Neural cell (in vitro differentiated cells): Measurements from ENCODE around the gene NT5E. TPM values are rescaled to one million over a fixed set of nuclear protein-coding genes. Genes with fewer than 3 reads are reported as not detected.

ENCODE experiments used
- H2AFZ ChIP-seq: fragments of 200-600, 300-800 bp; sonication (generic), shearing (Covaris generic); 2 replicates; pipeline ENCODE4 v1.6.0; 2014; ENCODE audit warnings: low read depth, mild to moderate bottlenecking, antibody characterized with exemption, low read length, moderate library complexity
- H3F3A ChIP-seq: fragments of 200-600 bp; shearing (Covaris generic); 2 replicates; pipeline ENCODE4 v1.6.1; 2016; ENCODE audit warnings: mild to moderate bottlenecking, moderate library complexity, mixed read lengths, antibody characterized with exemption, low read length; ENCODE audit not compliant: insufficient read depth, poor library complexity, severe bottlenecking
- H3K27ac ChIP-seq: fragments of 200-600, 300-800 bp; sonication (generic), shearing (Covaris generic); 2 replicates; pipeline ENCODE4 v1.5.1; 2014; ENCODE audit warnings: mild to moderate bottlenecking, low read length, moderate library complexity
- H3K27me3 ChIP-seq: fragments of 300-800, 200-600 bp; sonication (generic), shearing (Covaris generic); 2 replicates; pipeline ENCODE4 v1.6.0; 2014; ENCODE audit warnings: mild to moderate bottlenecking, low read depth, low read length, moderate library complexity; ENCODE audit not compliant: insufficient read depth
- H3K36me3 ChIP-seq: fragments of 300-800, 200-600 bp; sonication (generic), shearing (Covaris generic); 2 replicates; pipeline ENCODE4 v1.5.1; 2014; ENCODE audit warnings: mild to moderate bottlenecking, antibody characterized with exemption, low read length, moderate library complexity; ENCODE audit not compliant: insufficient read depth
- H3K4me2 ChIP-seq: fragments of 300-800, 200-600 bp; sonication (generic), shearing (Covaris generic); 2 replicates; pipeline ENCODE4 v1.6.0; 2014; ENCODE audit warnings: mild to moderate bottlenecking, low read length
- H3K4me3 ChIP-seq: fragments of 300-800, 200-600 bp; sonication (generic), shearing (Covaris generic); 2 replicates; pipeline ENCODE4 v1.5.1; 2014; ENCODE audit warnings: mild to moderate bottlenecking, low read length, moderate library complexity
- H3K79me2 ChIP-seq: fragments of 200-600 bp; shearing (Covaris generic); replicated peaks from 2 replicates; pipeline ENCODE4 v1.6.0; 2014; ENCODE audit warnings: mild to moderate bottlenecking, low read length, moderate library complexity; ENCODE audit not compliant: insufficient read depth
- H3K9ac ChIP-seq: fragments of 300-800, 200-600 bp; sonication (generic), shearing (Covaris generic); 2 replicates; pipeline ENCODE4 v1.6.1; 2016; ENCODE audit warnings: mild to moderate bottlenecking, low read length, mixed read lengths
- H3K9me2 ChIP-seq: fragments of 200-600 bp; shearing (Covaris generic); 2 replicates; pipeline ENCODE4 v1.6.1; 2016; ENCODE audit warnings: mild to moderate bottlenecking, low read length, mixed read lengths; ENCODE audit not compliant: insufficient read depth
- H3K9me3 ChIP-seq: fragments of 200-600, 300-800 bp; sonication (generic), shearing (Covaris generic); 2 replicates; pipeline ENCODE4 v1.6.1; 2016; ENCODE audit warnings: mild to moderate bottlenecking, mixed run types, low read length, moderate library complexity, mixed read lengths
- H4K20me1 ChIP-seq: fragments of 200-600 bp; shearing (Covaris generic); 2 replicates; pipeline ENCODE4 v1.6.1; 2016; ENCODE audit warnings: mild to moderate bottlenecking, mixed run types; ENCODE audit not compliant: insufficient read depth
- CTCF ChIP-seq: fragments of 450-650 bp; IDR thresholded peaks from 2 replicates; pipeline ENCODE4 v1.5.1; 2014; ENCODE audit warnings: antibody characterized with exemption, mild to moderate bottlenecking, moderate library complexity; ENCODE audit not compliant: poor library complexity, severe bottlenecking
- EP300 ChIP-seq: fragments of 450-650 bp; conservative IDR thresholded peaks from 2 replicates; pipeline ENCODE4 v1.6.1; 2014; ENCODE audit warnings: antibody characterized with exemption, mild to moderate bottlenecking, moderate library complexity; ENCODE audit not compliant: poor library complexity, severe bottlenecking
- EZH2 ChIP-seq: fragments of 200-600, 300-800 bp; shearing (Covaris generic), sonication (generic); IDR thresholded peaks from 2 replicates; pipeline ENCODE4 v1.6.1; 2014; ENCODE audit warnings: antibody characterized with exemption, low read length, borderline replicate concordance, mild to moderate bottlenecking; ENCODE audit not compliant: insufficient read depth, poor library complexity, severe bottlenecking
- MXI1 ChIP-seq: fragments of 450-650 bp; conservative IDR thresholded peaks from 2 replicates; pipeline ENCODE4 v1.6.1; 2014; ENCODE audit warnings: antibody characterized with exemption, mild to moderate bottlenecking; ENCODE audit not compliant: poor library complexity, severe bottlenecking
- POLR2AphosphoS5 ChIP-seq: IDR thresholded peaks from 2 replicates; pipeline ENCODE4 v1.6.1; 2012
- RAD21 ChIP-seq: fragments of 450-650 bp; conservative IDR thresholded peaks from 2 replicates; pipeline ENCODE4 v1.6.1; 2014; ENCODE audit warnings: antibody characterized with exemption, mild to moderate bottlenecking, moderate library complexity
- REST ChIP-seq: IDR thresholded peaks from 2 replicates; pipeline ENCODE4 v1.6.1; 2012; ENCODE audit warnings: borderline replicate concordance
- SMC3 ChIP-seq: fragments of 450-650 bp; conservative IDR thresholded peaks from 2 replicates; pipeline ENCODE4 v1.6.1; 2014; ENCODE audit warnings: antibody characterized with exemption, mild to moderate bottlenecking, moderate library complexity; ENCODE audit not compliant: poor library complexity
- TAF1 ChIP-seq: IDR thresholded peaks from 2 replicates; pipeline ENCODE4 v1.6.1; 2012; ENCODE audit warnings: low read depth
- polyA plus RNA-seq: library from polyadenylated mRNA; depleted of rRNA; stranded (reverse); fragments of >200 nt; gene quantifications from 2 replicates; pipeline ENCODE4 v1.2.3, GENCODE V29; 2014

NT5E gene
- polyA plus RNA-seq, 1 donor from 2014 or later = not detected

- no peak overlapping the region for H2AFZ ChIP-seq
- H3K4me2 ChIP-seq = no peak overlapping the region
- H3K27me3 ChIP-seq = no peaks in the 10 kb centered on the region
- no peaks in the 10 kb centered on the region for H3K36me3 ChIP-seq
- H3K9ac ChIP-seq = no peak overlapping the region
- TF ChIP-seq REST (no peak), CTCF (no peak), MXI1 (no peak), EP300 (no peak), SMC3 (no peak), TAF1 (no peak), EZH2 (no peak), POLR2AphosphoS5 (no peak), RAD21 (no peak)
- no peak overlapping the region for H3K4me3 ChIP-seq
- H3K9me3 ChIP-seq = no peaks in the 10 kb centered on the region
- no peaks in the 10 kb centered on the region for H4K20me1 ChIP-seq
- no peak overlapping the region for H3K27ac ChIP-seq
- H3K9me2 ChIP-seq = no peaks in the 10 kb centered on the region
- H3F3A ChIP-seq = no peaks in the 10 kb centered on the region
- H3K79me2 ChIP-seq = no peaks in the 10 kb centered on the region
Observed at GRCh38 chr6:85496009-85496579, 46.2 kb downstream of the NT5E start.

GRCh38 chr6:85496856-85497255 is 47.0 kb downstream of the NT5E start:
- no peaks in the 10 kb centered on the region for H3K79me2 ChIP-seq
- no peaks in the 10 kb centered on the region for H3K9me3 ChIP-seq
- H3K4me3 ChIP-seq = no peak overlapping the region
- H3K36me3 ChIP-seq = no peaks in the 10 kb centered on the region
- no peak for TF ChIP-seq CTCF
- no peak overlapping the region for H3K27ac ChIP-seq
- H3K27me3 ChIP-seq = no peaks in the 10 kb centered on the region
- H3F3A ChIP-seq = no peaks in the 10 kb centered on the region
- H4K20me1 ChIP-seq = no peaks in the 10 kb centered on the region
- no peaks in the 10 kb centered on the region for H3K9me2 ChIP-seq
- H3K4me2 ChIP-seq = no peak overlapping the region
- no peak overlapping the region for H3K9ac ChIP-seq
- H2AFZ ChIP-seq = no peak overlapping the region
